A673 (cell line): ENCODE measurements around the gene TAL2.

Experiments
- EZH2 ChIP-seq: fragments of 200-600 bp; sonication (generic); IDR thresholded peaks from 2 replicates; pipeline ENCODE4 v1.6.1; 2017; ENCODE audit warnings: borderline replicate concordance, low read depth, mild to moderate bottlenecking, mixed read lengths, antibody characterized with exemption, low read length; ENCODE audit not compliant: poor library complexity, severe bottlenecking
- TF ChIP-seq, protein P1 (sequence below): fragments of 300-800, 200-600 bp; sonication (generic); conservative IDR thresholded peaks from 2 replicates; pipeline ENCODE4 v1.5.1; 2017; ENCODE audit warnings: low read depth, mild to moderate bottlenecking, antibody characterized with exemption, low read length, moderate library complexity, mixed read lengths

DNA sequence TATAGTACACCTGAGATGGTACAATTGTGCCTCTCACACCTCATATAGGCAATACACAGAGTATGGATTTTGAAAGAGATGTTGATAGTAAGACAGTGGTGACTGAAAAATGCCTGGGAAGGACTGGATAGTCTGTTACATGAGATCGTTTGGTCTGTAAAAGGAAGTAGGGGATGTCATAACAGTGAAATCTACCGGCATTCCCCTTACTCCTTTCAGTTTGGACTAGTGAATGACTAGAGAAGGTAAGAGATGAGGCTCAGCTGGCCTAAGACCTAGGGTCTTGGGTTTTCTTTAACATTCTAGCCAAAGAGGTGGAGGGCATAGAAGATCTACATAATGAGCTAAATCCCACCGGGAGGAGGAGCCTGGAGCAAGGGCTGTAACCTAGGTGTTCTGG is 8.1 kb downstream of the TAL2 start:
- TF ChIP-seq, protein P1, sequence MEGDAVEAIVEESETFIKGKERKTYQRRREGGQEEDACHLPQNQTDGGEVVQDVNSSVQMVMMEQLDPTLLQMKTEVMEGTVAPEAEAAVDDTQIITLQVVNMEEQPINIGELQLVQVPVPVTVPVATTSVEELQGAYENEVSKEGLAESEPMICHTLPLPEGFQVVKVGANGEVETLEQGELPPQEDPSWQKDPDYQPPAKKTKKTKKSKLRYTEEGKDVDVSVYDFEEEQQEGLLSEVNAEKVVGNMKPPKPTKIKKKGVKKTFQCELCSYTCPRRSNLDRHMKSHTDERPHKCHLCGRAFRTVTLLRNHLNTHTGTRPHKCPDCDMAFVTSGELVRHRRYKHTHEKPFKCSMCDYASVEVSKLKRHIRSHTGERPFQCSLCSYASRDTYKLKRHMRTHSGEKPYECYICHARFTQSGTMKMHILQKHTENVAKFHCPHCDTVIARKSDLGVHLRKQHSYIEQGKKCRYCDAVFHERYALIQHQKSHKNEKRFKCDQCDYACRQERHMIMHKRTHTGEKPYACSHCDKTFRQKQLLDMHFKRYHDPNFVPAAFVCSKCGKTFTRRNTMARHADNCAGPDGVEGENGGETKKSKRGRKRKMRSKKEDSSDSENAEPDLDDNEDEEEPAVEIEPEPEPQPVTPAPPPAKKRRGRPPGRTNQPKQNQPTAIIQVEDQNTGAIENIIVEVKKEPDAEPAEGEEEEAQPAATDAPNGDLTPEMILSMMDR = no peak
- no peak for TF ChIP-seq EZH2
